OCI-LY1 (cell line): ENCODE results near the gene SPOCK2.

Source experiments
- EZH2 ChIP-seq: fragments of 200-600 bp; sonication (generic), shearing (Covaris generic); IDR thresholded peaks from 2 replicates; pipeline ENCODE4 v1.8.0; 2017; ENCODE audit warnings: borderline replicate concordance, mixed run types, mild to moderate bottlenecking, antibody characterized with exemption, low read length, moderate library complexity, mixed read lengths
- TF ChIP-seq, protein P1 (sequence below): fragments of 200-600 bp; sonication (generic), shearing (Covaris generic); IDR thresholded peaks from 2 replicates; pipeline ENCODE4 v1.5.1; 2017; ENCODE audit warnings: mild to moderate bottlenecking, antibody characterized with exemption, low read length, moderate library complexity, mixed read lengths

DNA sequence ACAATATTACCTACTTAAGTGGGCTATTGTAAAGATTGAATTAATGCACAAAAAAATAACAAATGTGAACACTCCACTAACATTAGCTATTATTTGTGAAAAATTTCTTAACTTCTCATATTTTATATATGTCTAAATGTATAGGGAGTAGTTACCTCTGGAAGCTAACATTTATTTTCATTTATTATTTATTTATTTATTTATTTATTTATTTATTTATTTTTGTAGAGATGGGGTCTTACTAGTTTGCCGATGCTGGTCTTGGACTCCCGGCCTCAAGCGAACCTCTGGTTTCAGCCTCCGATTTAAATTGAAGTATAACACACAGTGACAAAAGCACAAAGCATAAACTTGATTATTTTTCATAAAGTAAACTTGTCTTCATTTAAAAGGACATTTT lies 5.1 kb upstream of the SPOCK2 start:
- TF ChIP-seq, protein P1, sequence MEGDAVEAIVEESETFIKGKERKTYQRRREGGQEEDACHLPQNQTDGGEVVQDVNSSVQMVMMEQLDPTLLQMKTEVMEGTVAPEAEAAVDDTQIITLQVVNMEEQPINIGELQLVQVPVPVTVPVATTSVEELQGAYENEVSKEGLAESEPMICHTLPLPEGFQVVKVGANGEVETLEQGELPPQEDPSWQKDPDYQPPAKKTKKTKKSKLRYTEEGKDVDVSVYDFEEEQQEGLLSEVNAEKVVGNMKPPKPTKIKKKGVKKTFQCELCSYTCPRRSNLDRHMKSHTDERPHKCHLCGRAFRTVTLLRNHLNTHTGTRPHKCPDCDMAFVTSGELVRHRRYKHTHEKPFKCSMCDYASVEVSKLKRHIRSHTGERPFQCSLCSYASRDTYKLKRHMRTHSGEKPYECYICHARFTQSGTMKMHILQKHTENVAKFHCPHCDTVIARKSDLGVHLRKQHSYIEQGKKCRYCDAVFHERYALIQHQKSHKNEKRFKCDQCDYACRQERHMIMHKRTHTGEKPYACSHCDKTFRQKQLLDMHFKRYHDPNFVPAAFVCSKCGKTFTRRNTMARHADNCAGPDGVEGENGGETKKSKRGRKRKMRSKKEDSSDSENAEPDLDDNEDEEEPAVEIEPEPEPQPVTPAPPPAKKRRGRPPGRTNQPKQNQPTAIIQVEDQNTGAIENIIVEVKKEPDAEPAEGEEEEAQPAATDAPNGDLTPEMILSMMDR = no peak
- TF ChIP-seq EZH2 = no peak
